Measurements from ENCODE around the gene C20orf96.

Gene C20orf96

DNA sequence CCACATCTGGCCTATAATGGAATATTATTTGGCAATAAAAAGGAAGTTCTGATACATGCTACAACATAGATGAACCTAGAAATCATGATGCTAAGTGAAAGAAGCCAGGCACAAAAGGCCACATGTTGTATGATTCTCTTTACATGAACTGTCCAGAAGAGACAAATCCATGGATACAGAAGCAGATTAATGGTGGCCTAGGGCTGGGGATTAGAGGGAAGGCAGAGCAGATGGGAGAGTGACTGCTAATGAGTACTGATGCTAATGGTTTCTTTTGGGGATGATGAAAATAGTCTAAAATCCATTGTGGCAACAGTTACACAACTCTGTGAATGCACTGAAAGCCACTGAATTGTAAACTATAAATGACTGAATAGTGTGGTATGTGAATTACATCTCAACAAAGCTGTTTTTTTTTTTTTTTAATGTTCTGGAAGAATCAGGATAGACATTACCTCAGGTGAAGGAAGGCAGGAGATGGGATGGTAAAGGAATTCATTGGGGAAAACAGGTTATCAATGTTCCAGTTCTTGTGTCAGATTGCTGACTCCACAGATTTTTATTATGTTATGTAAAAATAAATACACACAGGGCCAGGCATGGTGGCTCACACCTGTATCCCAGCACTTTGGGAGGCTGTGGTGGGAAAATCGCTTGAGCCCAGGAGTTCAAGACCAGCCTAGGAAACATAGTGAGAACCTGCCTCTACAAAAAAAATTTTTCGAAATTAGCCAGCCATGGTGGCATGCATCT lies 25.9 kb upstream of the C20orf96 start:
- H3K27ac ChIP-seq = no peak overlapping the region
- H3K4me3 ChIP-seq (ENCODE audit: low read depth, low read length) = no peak overlapping the region
- TF ChIP-seq, protein P1, sequence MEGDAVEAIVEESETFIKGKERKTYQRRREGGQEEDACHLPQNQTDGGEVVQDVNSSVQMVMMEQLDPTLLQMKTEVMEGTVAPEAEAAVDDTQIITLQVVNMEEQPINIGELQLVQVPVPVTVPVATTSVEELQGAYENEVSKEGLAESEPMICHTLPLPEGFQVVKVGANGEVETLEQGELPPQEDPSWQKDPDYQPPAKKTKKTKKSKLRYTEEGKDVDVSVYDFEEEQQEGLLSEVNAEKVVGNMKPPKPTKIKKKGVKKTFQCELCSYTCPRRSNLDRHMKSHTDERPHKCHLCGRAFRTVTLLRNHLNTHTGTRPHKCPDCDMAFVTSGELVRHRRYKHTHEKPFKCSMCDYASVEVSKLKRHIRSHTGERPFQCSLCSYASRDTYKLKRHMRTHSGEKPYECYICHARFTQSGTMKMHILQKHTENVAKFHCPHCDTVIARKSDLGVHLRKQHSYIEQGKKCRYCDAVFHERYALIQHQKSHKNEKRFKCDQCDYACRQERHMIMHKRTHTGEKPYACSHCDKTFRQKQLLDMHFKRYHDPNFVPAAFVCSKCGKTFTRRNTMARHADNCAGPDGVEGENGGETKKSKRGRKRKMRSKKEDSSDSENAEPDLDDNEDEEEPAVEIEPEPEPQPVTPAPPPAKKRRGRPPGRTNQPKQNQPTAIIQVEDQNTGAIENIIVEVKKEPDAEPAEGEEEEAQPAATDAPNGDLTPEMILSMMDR (IDR thresholded peaks at IDR 0.05) = no peak
- no peaks in the 10 kb centered on the region for H3K36me3 ChIP-seq (ENCODE audit: control insufficient read depth, insufficient read depth, low read length)
- no peak overlapping the region for H3K4me2 ChIP-seq (ENCODE audit: low read length)
- no peaks in the 10 kb centered on the region for H3K79me2 ChIP-seq
- no peaks in the 10 kb centered on the region for H3K4me1 ChIP-seq
- no peaks in the 10 kb centered on the region for H3K27me3 ChIP-seq (ENCODE audit: control insufficient read depth, insufficient read depth, low read length)
- H2AFZ ChIP-seq = no peak overlapping the region
- no peaks in the 10 kb centered on the region for H3K9me3 ChIP-seq (ENCODE audit: control insufficient read depth, low read length)
- H3K9ac ChIP-seq = no peak overlapping the region

- H3K27me3 ChIP-seq (ENCODE audit: control insufficient read depth, insufficient read depth, low read length) = no peaks in the 10 kb centered on the region
- H3K27ac ChIP-seq = no peak overlapping the region
- TF ChIP-seq, protein P1 (IDR thresholded peaks at IDR 0.05) = no peak
- no peaks in the 10 kb centered on the region for H3K9me3 ChIP-seq (ENCODE audit: control insufficient read depth, low read length)
- H3K4me3 ChIP-seq (ENCODE audit: low read depth, low read length) = no peak overlapping the region
- H2AFZ ChIP-seq = no peak overlapping the region
- no peak overlapping the region for H3K4me2 ChIP-seq (ENCODE audit: low read length)
- no peaks in the 10 kb centered on the region for H3K36me3 ChIP-seq (ENCODE audit: control insufficient read depth, insufficient read depth, low read length)
- no peaks in the 10 kb centered on the region for H3K79me2 ChIP-seq
- peaks cover 9% of the 10 kb centered on the region for H3K4me1 ChIP-seq
- H3K9ac ChIP-seq = no peak overlapping the region
Measured at GRCh38 chr20:313948-314347, 23.4 kb upstream of the C20orf96 start.

DNA sequence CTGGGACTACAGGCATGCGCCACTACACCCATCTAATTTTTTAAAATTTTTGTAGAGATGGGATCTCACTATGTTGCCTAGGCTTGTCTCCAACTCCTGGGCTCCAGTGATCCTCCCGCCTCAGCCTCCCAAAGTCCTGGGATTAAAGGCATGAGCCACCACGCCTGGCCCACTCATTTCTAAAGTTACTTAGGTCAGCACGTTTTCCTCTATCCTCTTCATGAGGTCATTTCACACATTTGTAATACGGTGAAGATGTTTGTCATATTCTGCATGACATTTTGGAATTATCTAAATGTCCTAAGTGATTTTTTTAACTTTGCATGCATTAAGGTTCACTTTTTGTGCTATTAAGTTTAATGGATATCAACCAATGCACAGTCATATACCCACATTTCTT lies 22.9 kb upstream of the C20orf96 start:
- H3K4me2 ChIP-seq (ENCODE audit: low read length) = no peak overlapping the region

GRCh38 chr20:312866-313265 lies 22.3 kb upstream of the C20orf96 start:
- no peaks in the 10 kb centered on the region for H3K9me3 ChIP-seq (ENCODE audit: control insufficient read depth, low read length)
- H2AFZ ChIP-seq = no peak overlapping the region
- H3K27me3 ChIP-seq (ENCODE audit: control insufficient read depth, insufficient read depth, low read length) = no peaks in the 10 kb centered on the region
- H3K4me2 ChIP-seq (ENCODE audit: low read length) = no peak overlapping the region
- H3K79me2 ChIP-seq = no peaks in the 10 kb centered on the region
- peaks cover 9% of the 10 kb centered on the region for H3K4me1 ChIP-seq
- no peak overlapping the region for H3K9ac ChIP-seq
- TF ChIP-seq, protein P1 (IDR thresholded peaks at IDR 0.05) = no peak
- H3K4me3 ChIP-seq (ENCODE audit: low read depth, low read length) = no peak overlapping the region
- H3K36me3 ChIP-seq (ENCODE audit: control insufficient read depth, insufficient read depth, low read length) = no peaks in the 10 kb centered on the region
- H3K27ac ChIP-seq = no peak overlapping the region

More for the DNA sequence above, 22.9 kb upstream of the C20orf96 start:
- H3K79me2 ChIP-seq = no peaks in the 10 kb centered on the region
- H3K27me3 ChIP-seq (ENCODE audit: control insufficient read depth, insufficient read depth, low read length) = no peaks in the 10 kb centered on the region
- peaks cover 9% of the 10 kb centered on the region for H3K4me1 ChIP-seq
- H3K9me3 ChIP-seq (ENCODE audit: control insufficient read depth, low read length) = no peaks in the 10 kb centered on the region
- TF ChIP-seq, protein P1 (IDR thresholded peaks at IDR 0.05) = no peak
- H3K9ac ChIP-seq = no peak overlapping the region
- H3K4me3 ChIP-seq (ENCODE audit: low read depth, low read length) = no peak overlapping the region
- H3K36me3 ChIP-seq (ENCODE audit: control insufficient read depth, insufficient read depth, low read length) = no peaks in the 10 kb centered on the region
- H3K27ac ChIP-seq = no peak overlapping the region
- H2AFZ ChIP-seq = no peak overlapping the region

DNA sequence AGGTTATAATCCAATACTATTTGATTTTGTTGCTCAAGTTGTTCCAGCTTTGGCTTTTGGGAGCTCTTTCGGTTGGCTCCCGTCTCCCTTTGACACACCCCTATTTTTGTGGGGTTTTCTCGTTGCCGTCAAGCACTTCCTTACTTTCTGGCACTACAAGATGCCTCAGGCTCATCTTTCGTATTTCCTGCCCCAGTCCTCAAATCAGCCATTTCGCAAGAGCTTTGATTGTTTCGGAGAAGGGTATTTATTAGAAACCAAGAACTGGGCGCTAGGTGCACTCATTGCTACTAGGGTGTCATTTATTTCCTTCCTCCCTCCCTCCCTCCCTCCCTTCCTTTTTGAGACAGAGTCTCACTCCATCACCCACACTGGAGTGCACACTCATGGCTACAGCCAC lies 21.5 kb upstream of the C20orf96 start:
- H3K27me3 ChIP-seq (ENCODE audit: control insufficient read depth, insufficient read depth, low read length) = no peaks in the 10 kb centered on the region
- peaks cover 9% of the 10 kb centered on the region for H3K4me1 ChIP-seq
- no peaks in the 10 kb centered on the region for H3K79me2 ChIP-seq
- H2AFZ ChIP-seq = no peak overlapping the region
- H3K9me3 ChIP-seq (ENCODE audit: control insufficient read depth, low read length) = no peaks in the 10 kb centered on the region
- H3K36me3 ChIP-seq (ENCODE audit: control insufficient read depth, insufficient read depth, low read length) = no peaks in the 10 kb centered on the region
- no peak overlapping the region for H3K9ac ChIP-seq
- H3K27ac ChIP-seq = no peak overlapping the region
- no peak overlapping the region for H3K4me2 ChIP-seq (ENCODE audit: low read length)
- TF ChIP-seq, protein P1 (IDR thresholded peaks at IDR 0.05) = no peak
- no peak overlapping the region for H3K4me3 ChIP-seq (ENCODE audit: low read depth, low read length)

Data from parathyroid adenoma (tissue), 2 donors.